KBM-7 (cell line): ENCODE data around the gene ARHGAP44.

ENCODE experiments used
- DNase-seq: peaks from one replicate; pipeline ENCODE4 v3.0.0-alpha.2; 2015
- in situ Hi-C: fragments of 300-500 bp; cut with MboI; formaldehyde crosslinking; loops from 2 replicates; pipeline ENCODE4 v1.14.3; 2020; ENCODE audit warnings: low sequenced_read_pairs, low pct_unique_long_range_greater_than_20kb, mixed read lengths

Gene ARHGAP44

GRCh38 chr17:13035420-13035819 lies 246.1 kb downstream of the ARHGAP44 start:
- no peak for DNase-seq
- in situ Hi-C loops: no loop called here

GRCh38 chr17:13036751-13037150 lies 247.5 kb downstream of the ARHGAP44 start:
- in situ Hi-C loops: no loop called here
- no peak for DNase-seq

GRCh38 chr17:13038931-13039665 lies 249.8 kb downstream of the ARHGAP44 start:
- in situ Hi-C loops: no loop called here
- no peak for DNase-seq
